HepG2 (cell line): ENCODE results near the gene SKIC2. TPM values are rescaled to one million over a fixed set of nuclear protein-coding genes. Genes with fewer than 3 reads are reported as not detected.

Experiments
- ATF1 ChIP-seq: IDR thresholded peaks from 2 replicates; pipeline ENCODE4 v1.6.1; 2016; ENCODE audit warnings: mild to moderate bottlenecking, control low read depth
- CENPT ChIP-seq: sonication (generic); formaldehyde crosslinking; IDR thresholded peaks from 2 replicates; pipeline ENCODE4 v1.8.0; 2022; ENCODE audit warnings: low read depth, mild to moderate bottlenecking, moderate library complexity, missing genetic modification reagents
- DRAP1 ChIP-seq: IDR thresholded peaks from 2 replicates; pipeline ENCODE4 v1.6.1; 2016; ENCODE audit warnings: missing genetic modification reagents, missing compliant biosample characterization
- FOXA1 ChIP-seq, 2 experiments: fragments of 450-650 bp in 1 of 2; sonication (generic) in 1 of 2; formaldehyde crosslinking in 1 of 2; IDR thresholded peaks; 2 replicates each; pipeline versions ENCODE4 v1.4.0 to v1.6.1; 2016 to 2020; ENCODE audit warnings: missing genetic modification reagents in 1 of 2
- GPN1 ChIP-seq: sonication (generic); formaldehyde crosslinking; IDR thresholded peaks from 2 replicates; pipeline ENCODE4 v1.5.1; 2020; ENCODE audit warnings: missing genetic modification reagents, borderline replicate concordance
- ISX ChIP-seq: sonication (generic); formaldehyde crosslinking; conservative IDR thresholded peaks from 2 replicates; pipeline ENCODE4 v1.5.0; 2020; ENCODE audit warnings: missing genetic modification reagents
- KDM6A ChIP-seq: IDR thresholded peaks from 2 replicates; pipeline ENCODE4 v1.6.1; 2016; ENCODE audit warnings: low read depth
- PATZ1 ChIP-seq: sonication (generic); formaldehyde crosslinking; IDR thresholded peaks from 2 replicates; pipeline ENCODE4 v1.4.0; 2020; ENCODE audit warnings: missing genetic modification reagents
- PHF5A ChIP-seq: IDR thresholded peaks from one replicate; pipeline ENCODE4 v1.6.1; 2018; ENCODE audit warnings: low read depth, missing genetic modification reagents; ENCODE audit not compliant: unreplicated experiment
- SMC3 ChIP-seq: IDR thresholded peaks from 2 replicates; pipeline ENCODE4 v1.6.1; 2011; ENCODE audit warnings: low read length, improper control_type of control experiment
- TARDBP ChIP-seq: sonication (generic); formaldehyde crosslinking; IDR thresholded peaks from 2 replicates; pipeline ENCODE4 v1.8.0; 2022; ENCODE audit warnings: mild to moderate bottlenecking, missing genetic modification reagents
- TEAD3 ChIP-seq: optimal IDR thresholded peaks from 2 replicates; pipeline ENCODE3; 2016; ENCODE audit warnings: borderline replicate concordance
- ZFP91 ChIP-seq: sonication (generic); formaldehyde crosslinking; IDR thresholded peaks from 2 replicates; pipeline ENCODE4 v1.9.0; 2022; ENCODE audit warnings: missing genetic modification reagents, mild to moderate bottlenecking, borderline replicate concordance
- ZNF33A ChIP-seq: sonication (generic); formaldehyde crosslinking; IDR thresholded peaks from 2 replicates; pipeline ENCODE4 v1.5.1; 2020; ENCODE audit warnings: missing genetic modification reagents, mild to moderate bottlenecking, moderate library complexity, borderline replicate concordance
- ZNF34 ChIP-seq: sonication (generic); formaldehyde crosslinking; IDR thresholded peaks from 2 replicates; pipeline ENCODE4 v1.4.0; 2020; ENCODE audit warnings: mild to moderate bottlenecking, missing genetic modification reagents, borderline replicate concordance
- ZNF562 ChIP-seq: sonication (generic); formaldehyde crosslinking; IDR thresholded peaks from 2 replicates; pipeline ENCODE4 v1.8.0; 2022; ENCODE audit warnings: missing genetic modification reagents, borderline replicate concordance
- ZNF569 ChIP-seq: sonication (generic); formaldehyde crosslinking; IDR thresholded peaks from 2 replicates; pipeline ENCODE4 v1.5.0; 2020; ENCODE audit warnings: mild to moderate bottlenecking, missing genetic modification reagents, moderate library complexity, borderline replicate concordance
- ZNF670 ChIP-seq: sonication (generic); formaldehyde crosslinking; IDR thresholded peaks from 2 replicates; pipeline ENCODE4 v1.8.0; 2022; ENCODE audit warnings: mild to moderate bottlenecking, missing genetic modification reagents, borderline replicate concordance
- ZNF709 ChIP-seq: sonication (generic); formaldehyde crosslinking; IDR thresholded peaks from 2 replicates; pipeline ENCODE4 v1.5.0; 2020; ENCODE audit warnings: mild to moderate bottlenecking, missing genetic modification reagents
- ZNF761 ChIP-seq: sonication (generic); formaldehyde crosslinking; conservative IDR thresholded peaks from 2 replicates; pipeline ENCODE4 v1.4.0; 2020; ENCODE audit warnings: mild to moderate bottlenecking, missing genetic modification reagents
- ZNF772 ChIP-seq: sonication (generic); formaldehyde crosslinking; IDR thresholded peaks from 2 replicates; pipeline ENCODE4 v1.5.0; 2020; ENCODE audit warnings: mild to moderate bottlenecking, missing genetic modification reagents
- polyA plus RNA-seq, 8 experiments: library from polyadenylated mRNA; depleted of rRNA in 3 of 8; stranded (reverse) in 7 of 8; unstranded in 1 of 8; fragments of >200 nt; fragmentation: Illumina TruSeq in 4 of 8; extraction: Trizol in 4 of 8; gene quantifications; 2 replicates each; pipeline versions ENCODE4 v1.2.1 to v1.2.3, GENCODE V29; 2011 to 2016; ENCODE audit warnings: low read depth in 4 of 8, missing spikeins in 1 of 8, mixed read lengths in 1 of 8; ENCODE audit not compliant: insufficient read depth in 1 of 8
- total RNA-seq, 5 experiments: library from RNA; depleted of rRNA; stranded (reverse); fragments of >200 nt; fragmentation: Illumina TruSeq; extraction: Trizol; gene quantifications; 2 replicates each; pipeline ENCODE4 v1.2.3, GENCODE V29; 2016; ENCODE audit warnings: low read depth in 1 of 5
- TF ChIP-seq, protein P1 (sequence below): IDR thresholded peaks from 2 replicates; pipeline ENCODE4 v1.6.1; 2016; ENCODE audit warnings: low read depth, control low read depth
- TF ChIP-seq, protein P2 (sequence below): sonication (generic); formaldehyde crosslinking; IDR thresholded peaks from 2 replicates; pipeline ENCODE4 v1.4.0; 2020; ENCODE audit warnings: mild to moderate bottlenecking, missing genetic modification reagents, borderline replicate concordance

SKIC2 gene
- total and polyA plus RNA-seq, 2 of the 13 experiments (the other 11 are each of a cell fraction or from before 2014, with no cell fraction given): 67.1 to 68.4 TPM

DNA sequence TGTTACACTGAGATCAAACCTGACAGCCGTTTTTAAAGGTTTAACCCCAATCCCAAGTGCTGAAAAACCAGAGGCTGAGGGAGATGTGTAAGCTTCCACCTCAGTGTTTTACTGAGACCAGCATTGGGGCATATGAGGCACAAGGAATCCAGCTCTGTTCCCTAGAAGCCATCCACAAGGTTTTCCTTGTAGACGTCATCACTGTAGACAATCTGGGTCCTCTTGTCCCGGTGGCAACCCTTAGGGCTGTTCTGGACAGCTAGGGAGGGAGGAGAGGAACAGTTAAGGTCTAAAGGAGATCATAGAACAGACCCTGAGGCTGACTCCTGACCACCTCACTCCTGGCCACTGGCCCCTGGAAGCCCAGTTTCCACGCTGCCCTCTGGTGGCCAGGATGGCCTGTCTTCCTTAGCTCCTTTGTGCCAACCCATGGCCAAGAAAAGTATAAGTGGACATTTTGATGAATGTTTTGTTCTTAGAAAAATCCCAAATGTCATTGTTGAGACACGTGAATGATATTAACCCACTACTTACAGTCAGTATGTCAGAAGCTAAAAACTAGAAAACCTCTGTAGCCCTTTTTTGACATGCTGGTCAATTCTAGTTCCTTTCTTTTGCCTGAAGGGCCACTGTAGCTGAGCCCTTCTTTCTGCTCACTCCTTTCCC lies 6.7 kb upstream of the SKIC2 start (continued):
- TF ChIP-seq, protein P1, sequence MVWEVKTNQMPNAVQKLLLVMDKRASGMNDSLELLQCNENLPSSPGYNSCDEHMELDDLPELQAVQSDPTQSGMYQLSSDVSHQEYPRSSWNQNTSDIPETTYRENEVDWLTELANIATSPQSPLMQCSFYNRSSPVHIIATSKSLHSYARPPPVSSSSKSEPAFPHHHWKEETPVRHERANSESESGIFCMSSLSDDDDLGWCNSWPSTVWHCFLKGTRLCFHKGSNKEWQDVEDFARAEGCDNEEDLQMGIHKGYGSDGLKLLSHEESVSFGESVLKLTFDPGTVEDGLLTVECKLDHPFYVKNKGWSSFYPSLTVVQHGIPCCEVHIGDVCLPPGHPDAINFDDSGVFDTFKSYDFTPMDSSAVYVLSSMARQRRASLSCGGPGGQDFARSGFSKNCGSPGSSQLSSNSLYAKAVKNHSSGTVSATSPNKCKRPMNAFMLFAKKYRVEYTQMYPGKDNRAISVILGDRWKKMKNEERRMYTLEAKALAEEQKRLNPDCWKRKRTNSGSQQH (CRISPR knock-in tag): no peak; the same call in 1 of the 2 replicates
- TF ChIP-seq ZNF761 (CRISPR knock-in tag): 0 out of 2 replicates have a peak, but pooled peaks have one; percentile 41
- TF ChIP-seq SMC3: peak; percentile 97
- no peak for TF ChIP-seq ZNF670 (CRISPR knock-in tag)
- no peak for TF ChIP-seq PHF5A (CRISPR knock-in tag)
- no peak for TF ChIP-seq ISX
- peak; percentile 53 for TF ChIP-seq TEAD3 (CRISPR knock-in tag)
- TF ChIP-seq ZNF772 (CRISPR knock-in tag): 0 out of 2 replicates have a peak, but pooled peaks have one; percentile 41
- TF ChIP-seq DRAP1 (CRISPR knock-in tag): no peak
- TF ChIP-seq FOXA1 (IDR thresholded peaks at IDR 0.05): no peak
- no peak for TF ChIP-seq FOXA1 (CRISPR knock-in tag; IDR thresholded peaks at IDR 0.05)
- TF ChIP-seq TARDBP (CRISPR knock-in tag): 0 out of 2 replicates have a peak, but pooled peaks have one; percentile 57
- TF ChIP-seq ZNF562 (CRISPR knock-in tag): no peak
- no peak for TF ChIP-seq GPN1 (CRISPR knock-in tag)
- TF ChIP-seq KDM6A: no peak
- TF ChIP-seq, protein P2, sequence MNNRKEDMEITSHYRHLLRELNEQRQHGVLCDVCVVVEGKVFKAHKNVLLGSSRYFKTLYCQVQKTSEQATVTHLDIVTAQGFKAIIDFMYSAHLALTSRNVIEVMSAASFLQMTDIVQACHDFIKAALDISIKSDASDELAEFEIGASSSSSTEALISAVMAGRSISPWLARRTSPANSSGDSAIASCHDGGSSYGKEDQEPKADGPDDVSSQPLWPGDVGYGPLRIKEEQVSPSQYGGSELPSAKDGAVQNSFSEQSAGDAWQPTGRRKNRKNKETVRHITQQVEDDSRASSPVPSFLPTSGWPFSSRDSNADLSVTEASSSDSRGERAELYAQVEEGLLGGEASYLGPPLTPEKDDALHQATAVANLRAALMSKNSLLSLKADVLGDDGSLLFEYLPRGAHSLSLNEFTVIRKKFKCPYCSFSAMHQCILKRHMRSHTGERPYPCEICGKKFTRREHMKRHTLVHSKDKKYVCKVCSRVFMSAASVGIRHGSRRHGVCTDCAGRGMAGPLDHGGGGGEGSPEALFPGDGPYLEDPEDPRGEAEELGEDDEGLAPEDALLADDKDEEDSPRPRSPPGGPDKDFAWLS: no peak
- no peak for TF ChIP-seq ATF1 (CRISPR knock-in tag)
- no peak for TF ChIP-seq ZNF33A (CRISPR knock-in tag)
- TF ChIP-seq CENPT (CRISPR knock-in tag): no peak
- peak; percentile 70 for TF ChIP-seq PATZ1 (CRISPR knock-in tag)
- TF ChIP-seq ZFP91 (CRISPR knock-in tag): peak; percentile 58; the same call in 1 of the 2 replicates
- no peak for TF ChIP-seq ZNF569
- TF ChIP-seq ZNF709 (CRISPR knock-in tag): no peak
- TF ChIP-seq ZNF34: no peak
